HG02759 (cell line): ENCODE results near the gene SHF.
"Not testable (repeated sequence)": the region's sequence is repeated elsewhere in the genome, so short reads cannot be mapped to it uniquely, and the experiment has no call there.

Source experiments
- ATAC-seq: cut with Tn5 transposase; IDR thresholded peaks from one replicate; pipeline ENCODE4 v1.9.1; 2021; ENCODE audit warnings: mild to moderate bottlenecking, moderate library complexity; ENCODE audit not compliant: unreplicated experiment

The SHF gene

GRCh38 chr15:45187894-45188830 lies at the start of gene SHF:
SHF (minus strand) TSS chr15:45187966; CDS start chr15:45187951, 15 bp downstream.
- peak; percentile 45 for ATAC-seq

- ATAC-seq, result not testable (repeated sequence)
Measured at GRCh38 chr15:45236806-45237205, 49.0 kb upstream of the SHF start.

- ATAC-seq, result no peak
Measured at GRCh38 chr15:45234562-45235235, 46.9 kb upstream of the SHF start.

- ATAC-seq, result no peak
Measured at GRCh38 chr15:45231864-45232562, 44.2 kb upstream of the SHF start.

GRCh38 chr15:45231132-45231531 lies 43.4 kb upstream of the SHF start:
- no peak for ATAC-seq

- ATAC-seq, result no peak
Measured at GRCh38 chr15:45230245-45230965, 42.6 kb upstream of the SHF start.

- ATAC-seq, result no peak
Measured at GRCh38 chr15:45228931-45229330, 41.2 kb upstream of the SHF start.

- ATAC-seq, result no peak
Measured at GRCh38 chr15:45225506-45226273, 37.9 kb upstream of the SHF start.

- ATAC-seq, result no peak
Measured at GRCh38 chr15:45224621-45225217, 37.0 kb upstream of the SHF start.

- no peak for ATAC-seq
Measured at GRCh38 chr15:45221967-45222366, 34.2 kb upstream of the SHF start.

GRCh38 chr15:45221053-45221599 lies 33.4 kb upstream of the SHF start:
- ATAC-seq, result no peak

GRCh38 chr15:45212493-45212892 lies 24.7 kb upstream of the SHF start:
- no peak for ATAC-seq

- peak; percentile 26 for ATAC-seq
Measured at GRCh38 chr15:45205192-45205591, 17.4 kb upstream of the SHF start.

- ATAC-seq, result no peak
Measured at GRCh38 chr15:45203182-45203581, 15.4 kb upstream of the SHF start.

GRCh38 chr15:45201869-45202268 lies 14.1 kb upstream of the SHF start:
- ATAC-seq, result no peak

- no peak for ATAC-seq
Measured at GRCh38 chr15:45201557-45201859, 13.7 kb upstream of the SHF start.

GRCh38 chr15:45200799-45201556 lies 13.2 kb upstream of the SHF start:
- peak; percentile 28 for ATAC-seq

GRCh38 chr15:45200001-45200798 lies 12.4 kb upstream of the SHF start:
- ATAC-seq, result peak; percentile 42
